ENCODE data around the gene KIAA1191. TPM values are rescaled to one million over a fixed set of nuclear protein-coding genes. Genes with fewer than 3 reads are reported as not detected.

The KIAA1191 gene
- total RNA-seq, 1 experiment from 2014 or later = 99.0 TPM

GRCh38 chr5:176366232-176366894, 4.8 kb upstream of the KIAA1191 start:
- no peak for ATAC-seq
- TF ChIP-seq CEBPB (IDR thresholded peaks at IDR 0.05; ENCODE audit: low read depth) = no peak
- TF ChIP-seq, protein P1, sequence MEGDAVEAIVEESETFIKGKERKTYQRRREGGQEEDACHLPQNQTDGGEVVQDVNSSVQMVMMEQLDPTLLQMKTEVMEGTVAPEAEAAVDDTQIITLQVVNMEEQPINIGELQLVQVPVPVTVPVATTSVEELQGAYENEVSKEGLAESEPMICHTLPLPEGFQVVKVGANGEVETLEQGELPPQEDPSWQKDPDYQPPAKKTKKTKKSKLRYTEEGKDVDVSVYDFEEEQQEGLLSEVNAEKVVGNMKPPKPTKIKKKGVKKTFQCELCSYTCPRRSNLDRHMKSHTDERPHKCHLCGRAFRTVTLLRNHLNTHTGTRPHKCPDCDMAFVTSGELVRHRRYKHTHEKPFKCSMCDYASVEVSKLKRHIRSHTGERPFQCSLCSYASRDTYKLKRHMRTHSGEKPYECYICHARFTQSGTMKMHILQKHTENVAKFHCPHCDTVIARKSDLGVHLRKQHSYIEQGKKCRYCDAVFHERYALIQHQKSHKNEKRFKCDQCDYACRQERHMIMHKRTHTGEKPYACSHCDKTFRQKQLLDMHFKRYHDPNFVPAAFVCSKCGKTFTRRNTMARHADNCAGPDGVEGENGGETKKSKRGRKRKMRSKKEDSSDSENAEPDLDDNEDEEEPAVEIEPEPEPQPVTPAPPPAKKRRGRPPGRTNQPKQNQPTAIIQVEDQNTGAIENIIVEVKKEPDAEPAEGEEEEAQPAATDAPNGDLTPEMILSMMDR (IDR thresholded peaks at IDR 0.05 in 2 of 3, conservative IDR thresholded peaks at IDR 0.05 in 1 of 3; ENCODE audit: borderline replicate concordance in 1 of 3, insufficient read depth in 1 of 3, low read depth in 2 of 3, low read length in 2 of 3) = no peak
- TF ChIP-seq SIN3A (IDR thresholded peaks at IDR 0.05; ENCODE audit: low read depth) = no peak
- TF ChIP-seq POLR2AphosphoS5 (IDR thresholded peaks at IDR 0.05; ENCODE audit: low read depth, low read length) = no peak
- TF ChIP-seq SP1 (IDR thresholded peaks at IDR 0.05; ENCODE audit: low read depth) = no peak
- no peak for TF ChIP-seq SRF (IDR thresholded peaks at IDR 0.05; ENCODE audit: low read depth)
- no peak for TF ChIP-seq POLR2A (IDR thresholded peaks at IDR 0.05; ENCODE audit: borderline replicate concordance, extremely low read depth, insufficient read depth, insufficient read length)
- no peak for TF ChIP-seq EZH2 (IDR thresholded peaks at IDR 0.05)
- no peak for TF ChIP-seq ZNF274 (IDR thresholded peaks at IDR 0.05; ENCODE audit: low read depth, low read length)
- TF ChIP-seq YY1 (IDR thresholded peaks at IDR 0.05; ENCODE audit: extremely low read depth, insufficient replicate concordance, low read depth, low read length) = no peak
- TF ChIP-seq, protein P2, sequence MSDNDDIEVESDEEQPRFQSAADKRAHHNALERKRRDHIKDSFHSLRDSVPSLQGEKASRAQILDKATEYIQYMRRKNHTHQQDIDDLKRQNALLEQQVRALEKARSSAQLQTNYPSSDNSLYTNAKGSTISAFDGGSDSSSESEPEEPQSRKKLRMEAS (IDR thresholded peaks at IDR 0.05) = no peak
- TF ChIP-seq RAD21 (IDR thresholded peaks at IDR 0.05; ENCODE audit: low read depth) = no peak
- TF ChIP-seq, protein P3, sequence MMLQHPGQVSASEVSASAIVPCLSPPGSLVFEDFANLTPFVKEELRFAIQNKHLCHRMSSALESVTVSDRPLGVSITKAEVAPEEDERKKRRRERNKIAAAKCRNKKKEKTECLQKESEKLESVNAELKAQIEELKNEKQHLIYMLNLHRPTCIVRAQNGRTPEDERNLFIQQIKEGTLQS (IDR thresholded peaks at IDR 0.05) = no peak
- no peak for TF ChIP-seq JUND (IDR thresholded peaks at IDR 0.05)
- TF ChIP-seq, protein P4, sequence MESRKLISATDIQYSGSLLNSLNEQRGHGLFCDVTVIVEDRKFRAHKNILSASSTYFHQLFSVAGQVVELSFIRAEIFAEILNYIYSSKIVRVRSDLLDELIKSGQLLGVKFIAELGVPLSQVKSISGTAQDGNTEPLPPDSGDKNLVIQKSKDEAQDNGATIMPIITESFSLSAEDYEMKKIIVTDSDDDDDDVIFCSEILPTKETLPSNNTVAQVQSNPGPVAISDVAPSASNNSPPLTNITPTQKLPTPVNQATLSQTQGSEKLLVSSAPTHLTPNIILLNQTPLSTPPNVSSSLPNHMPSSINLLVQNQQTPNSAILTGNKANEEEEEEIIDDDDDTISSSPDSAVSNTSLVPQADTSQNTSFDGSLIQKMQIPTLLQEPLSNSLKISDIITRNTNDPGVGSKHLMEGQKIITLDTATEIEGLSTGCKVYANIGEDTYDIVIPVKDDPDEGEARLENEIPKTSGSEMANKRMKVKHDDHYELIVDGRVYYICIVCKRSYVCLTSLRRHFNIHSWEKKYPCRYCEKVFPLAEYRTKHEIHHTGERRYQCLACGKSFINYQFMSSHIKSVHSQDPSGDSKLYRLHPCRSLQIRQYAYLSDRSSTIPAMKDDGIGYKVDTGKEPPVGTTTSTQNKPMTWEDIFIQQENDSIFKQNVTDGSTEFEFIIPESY (IDR thresholded peaks at IDR 0.05; ENCODE audit: extremely low read depth, insufficient replicate concordance, low read length) = no peak
- TF ChIP-seq ZFX (IDR thresholded peaks at IDR 0.05) = no peak
- TF ChIP-seq, protein P5, sequence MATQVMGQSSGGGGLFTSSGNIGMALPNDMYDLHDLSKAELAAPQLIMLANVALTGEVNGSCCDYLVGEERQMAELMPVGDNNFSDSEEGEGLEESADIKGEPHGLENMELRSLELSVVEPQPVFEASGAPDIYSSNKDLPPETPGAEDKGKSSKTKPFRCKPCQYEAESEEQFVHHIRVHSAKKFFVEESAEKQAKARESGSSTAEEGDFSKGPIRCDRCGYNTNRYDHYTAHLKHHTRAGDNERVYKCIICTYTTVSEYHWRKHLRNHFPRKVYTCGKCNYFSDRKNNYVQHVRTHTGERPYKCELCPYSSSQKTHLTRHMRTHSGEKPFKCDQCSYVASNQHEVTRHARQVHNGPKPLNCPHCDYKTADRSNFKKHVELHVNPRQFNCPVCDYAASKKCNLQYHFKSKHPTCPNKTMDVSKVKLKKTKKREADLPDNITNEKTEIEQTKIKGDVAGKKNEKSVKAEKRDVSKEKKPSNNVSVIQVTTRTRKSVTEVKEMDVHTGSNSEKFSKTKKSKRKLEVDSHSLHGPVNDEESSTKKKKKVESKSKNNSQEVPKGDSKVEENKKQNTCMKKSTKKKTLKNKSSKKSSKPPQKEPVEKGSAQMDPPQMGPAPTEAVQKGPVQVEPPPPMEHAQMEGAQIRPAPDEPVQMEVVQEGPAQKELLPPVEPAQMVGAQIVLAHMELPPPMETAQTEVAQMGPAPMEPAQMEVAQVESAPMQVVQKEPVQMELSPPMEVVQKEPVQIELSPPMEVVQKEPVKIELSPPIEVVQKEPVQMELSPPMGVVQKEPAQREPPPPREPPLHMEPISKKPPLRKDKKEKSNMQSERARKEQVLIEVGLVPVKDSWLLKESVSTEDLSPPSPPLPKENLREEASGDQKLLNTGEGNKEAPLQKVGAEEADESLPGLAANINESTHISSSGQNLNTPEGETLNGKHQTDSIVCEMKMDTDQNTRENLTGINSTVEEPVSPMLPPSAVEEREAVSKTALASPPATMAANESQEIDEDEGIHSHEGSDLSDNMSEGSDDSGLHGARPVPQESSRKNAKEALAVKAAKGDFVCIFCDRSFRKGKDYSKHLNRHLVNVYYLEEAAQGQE (IDR thresholded peaks at IDR 0.05; ENCODE audit: low read depth) = no peak
- TF ChIP-seq EZH2phosphoT487 (IDR thresholded peaks at IDR 0.05; ENCODE audit: borderline replicate concordance) = no peak
- TF ChIP-seq CBX3 (IDR thresholded peaks at IDR 0.05; ENCODE audit: low read depth) = no peak
- Histone ChIP-seq H2AFZ (ENCODE audit: low read depth, low read length, poor library complexity, severe bottlenecking) (no peak overlapping the region), H3K9me2 (ENCODE audit: insufficient read depth) (no peaks in the 10 kb centered on the region), H3K4me1 (ENCODE audit: control insufficient read depth in 1 of 2, insufficient read depth in 2 of 2, low read length in 2 of 2) (peaks cover 9 to 21% of the 10 kb centered on the region in 2 experiments), H3K27me3 (ENCODE audit: insufficient read depth, low read length) (no peaks in the 10 kb centered on the region), H3K27ac (ENCODE audit: low read depth, low read length) (no peak overlapping the region), H3K9ac (ENCODE audit: low read length) (no peak overlapping the region), H3K4me2 (ENCODE audit: low read length) (no peak overlapping the region), H4K20me1 (ENCODE audit: insufficient read depth) (no peaks in the 10 kb centered on the region), H3K36me3 (ENCODE audit: control insufficient read depth in 1 of 2, insufficient read depth in 2 of 2, low read length in 2 of 2) (no peaks in the 10 kb centered on the region), H3K4me3 (replicated peaks in 1 of 2; ENCODE audit: low read depth in 1 of 2, low read length in 2 of 2) (no peak overlapping the region), H3K79me2 (ENCODE audit: insufficient read depth, low read length) (peaks cover 2% of the 10 kb centered on the region), H3K9me3 (ENCODE audit: control insufficient read depth in 1 of 2, insufficient read depth in 1 of 2, low read depth in 1 of 2, low read length in 2 of 2) (no peaks in the 10 kb centered on the region)
- RAD21 ChIA-PET (ENCODE audit: low non-redundant PET in 1 of 2, low total read pairs in 2 of 2, uncharacterized antibody in 2 of 2, unreplicated experiment in 2 of 2) = no interaction called here
- CTCF ChIA-PET = no interaction called here
- no peak for DNase-seq (ENCODE audit: low read depth, low spot score)
- intact Hi-C loops (cut with micrococcal nuclease) = no loop called here
- POLR2A ChIA-PET = no interaction called here
- BruUV-seq (replicated peaks) = no TSS peak
